ENCODE data around the gene MED1. TPM values are rescaled to one million over a fixed set of nuclear protein-coding genes. Genes with fewer than 3 reads are reported as not detected.
"Not testable (repeated sequence)": the region's sequence is repeated elsewhere in the genome, so short reads cannot be mapped to it uniquely, and the experiment has no call there.

The MED1 gene, protein sequence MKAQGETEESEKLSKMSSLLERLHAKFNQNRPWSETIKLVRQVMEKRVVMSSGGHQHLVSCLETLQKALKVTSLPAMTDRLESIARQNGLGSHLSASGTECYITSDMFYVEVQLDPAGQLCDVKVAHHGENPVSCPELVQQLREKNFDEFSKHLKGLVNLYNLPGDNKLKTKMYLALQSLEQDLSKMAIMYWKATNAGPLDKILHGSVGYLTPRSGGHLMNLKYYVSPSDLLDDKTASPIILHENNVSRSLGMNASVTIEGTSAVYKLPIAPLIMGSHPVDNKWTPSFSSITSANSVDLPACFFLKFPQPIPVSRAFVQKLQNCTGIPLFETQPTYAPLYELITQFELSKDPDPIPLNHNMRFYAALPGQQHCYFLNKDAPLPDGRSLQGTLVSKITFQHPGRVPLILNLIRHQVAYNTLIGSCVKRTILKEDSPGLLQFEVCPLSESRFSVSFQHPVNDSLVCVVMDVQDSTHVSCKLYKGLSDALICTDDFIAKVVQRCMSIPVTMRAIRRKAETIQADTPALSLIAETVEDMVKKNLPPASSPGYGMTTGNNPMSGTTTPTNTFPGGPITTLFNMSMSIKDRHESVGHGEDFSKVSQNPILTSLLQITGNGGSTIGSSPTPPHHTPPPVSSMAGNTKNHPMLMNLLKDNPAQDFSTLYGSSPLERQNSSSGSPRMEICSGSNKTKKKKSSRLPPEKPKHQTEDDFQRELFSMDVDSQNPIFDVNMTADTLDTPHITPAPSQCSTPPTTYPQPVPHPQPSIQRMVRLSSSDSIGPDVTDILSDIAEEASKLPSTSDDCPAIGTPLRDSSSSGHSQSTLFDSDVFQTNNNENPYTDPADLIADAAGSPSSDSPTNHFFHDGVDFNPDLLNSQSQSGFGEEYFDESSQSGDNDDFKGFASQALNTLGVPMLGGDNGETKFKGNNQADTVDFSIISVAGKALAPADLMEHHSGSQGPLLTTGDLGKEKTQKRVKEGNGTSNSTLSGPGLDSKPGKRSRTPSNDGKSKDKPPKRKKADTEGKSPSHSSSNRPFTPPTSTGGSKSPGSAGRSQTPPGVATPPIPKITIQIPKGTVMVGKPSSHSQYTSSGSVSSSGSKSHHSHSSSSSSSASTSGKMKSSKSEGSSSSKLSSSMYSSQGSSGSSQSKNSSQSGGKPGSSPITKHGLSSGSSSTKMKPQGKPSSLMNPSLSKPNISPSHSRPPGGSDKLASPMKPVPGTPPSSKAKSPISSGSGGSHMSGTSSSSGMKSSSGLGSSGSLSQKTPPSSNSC (N-terminal part only)
- total RNA-seq: 23.9 TPM

GRCh38 chr17:39450847-39451581 is at the start of gene MED1:
MED1 (minus strand) TSS chr17:39451263; CDS start chr17:39451062, 201 bp downstream.
- Histone ChIP-seq H3K4me1 (ENCODE audit: insufficient read depth, low read length) (peaks cover 28% of the 10 kb centered on the region), H3K9me3 (ENCODE audit: low read depth, low read length) (no peaks in the 10 kb centered on the region), H3K27me3 (ENCODE audit: insufficient read depth, low read length) (no peaks in the 10 kb centered on the region), H3K4me3 (ENCODE audit: low read length) (peak within 1 kb of the TSS; percentile 97)

DNA sequence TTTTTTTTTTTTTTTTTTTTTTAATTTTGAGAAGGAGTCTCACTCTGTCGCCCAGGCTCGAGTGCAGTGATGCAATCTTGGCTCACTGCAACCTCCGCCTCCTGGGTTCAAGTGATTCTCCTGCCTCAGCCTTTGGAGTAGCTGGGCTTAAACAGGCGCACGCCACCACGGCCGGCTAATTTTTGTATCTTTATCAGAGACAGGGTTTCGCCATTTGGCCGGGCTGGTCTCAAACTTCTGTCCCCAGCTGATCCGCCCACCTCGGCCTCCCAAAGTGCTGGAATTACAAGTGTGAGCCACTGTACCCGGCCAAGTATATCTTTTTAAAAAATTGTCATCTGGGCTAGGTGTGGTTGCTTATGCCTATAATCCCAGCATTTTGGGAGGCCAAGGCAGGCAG is 45.9 kb upstream of the MED1 start:
- H3K4me3 ChIP-seq (ENCODE audit: low read length); H3K27me3 ChIP-seq (ENCODE audit: insufficient read depth, low read length); H3K9me3 ChIP-seq (ENCODE audit: low read depth, low read length); H3K4me1 ChIP-seq (ENCODE audit: insufficient read depth, low read length): not testable (repeated sequence)

- H3K4me1 ChIP-seq (ENCODE audit: insufficient read depth, low read length): no peaks in the 10 kb centered on the region
- H3K27me3 ChIP-seq (ENCODE audit: insufficient read depth, low read length): no peaks in the 10 kb centered on the region
- no peak overlapping the region for H3K4me3 ChIP-seq (ENCODE audit: low read length)
- H3K9me3 ChIP-seq (ENCODE audit: low read depth, low read length): no peaks in the 10 kb centered on the region
Measured at GRCh38 chr17:39487946-39488345, 36.9 kb upstream of the MED1 start.

GRCh38 chr17:39487490-39487889 is 36.4 kb upstream of the MED1 start:
- H3K4me1 ChIP-seq (ENCODE audit: insufficient read depth, low read length); H3K4me3 ChIP-seq (ENCODE audit: low read length); H3K9me3 ChIP-seq (ENCODE audit: low read depth, low read length); H3K27me3 ChIP-seq (ENCODE audit: insufficient read depth, low read length): not testable (repeated sequence)

GRCh38 chr17:39486242-39486641 is 35.2 kb upstream of the MED1 start:
- Histone ChIP-seq H3K4me3 (ENCODE audit: low read length) (no peak overlapping the region), H3K9me3 (ENCODE audit: low read depth, low read length) (no peaks in the 10 kb centered on the region), H3K4me1 (ENCODE audit: insufficient read depth, low read length) (no peaks in the 10 kb centered on the region), H3K27me3 (ENCODE audit: insufficient read depth, low read length) (no peaks in the 10 kb centered on the region)

- H3K27me3 ChIP-seq (ENCODE audit: insufficient read depth, low read length): no peaks in the 10 kb centered on the region
- H3K4me3 ChIP-seq (ENCODE audit: low read length): no peak overlapping the region
- H3K9me3 ChIP-seq (ENCODE audit: low read depth, low read length): no peaks in the 10 kb centered on the region
- H3K4me1 ChIP-seq (ENCODE audit: insufficient read depth, low read length): no peaks in the 10 kb centered on the region
Measured at GRCh38 chr17:39485555-39485954, 34.5 kb upstream of the MED1 start.

DNA sequence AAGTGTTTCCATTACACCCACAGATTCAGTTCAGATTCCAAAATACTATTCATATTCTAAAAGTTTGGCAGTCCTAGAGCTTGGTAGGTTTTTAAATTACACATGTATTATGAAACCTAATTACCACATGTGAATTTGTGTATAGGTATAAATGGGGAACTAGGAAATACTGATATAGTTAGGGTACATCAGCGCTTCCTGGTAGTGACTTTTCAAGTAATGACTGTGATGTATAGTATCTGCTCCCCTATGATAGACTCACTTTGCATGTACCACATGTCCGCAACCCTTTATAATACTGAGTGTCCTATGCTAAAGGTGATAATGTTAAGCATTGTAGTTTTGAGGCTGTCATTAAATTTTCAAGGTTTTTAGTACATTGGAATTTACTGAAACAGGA is 33.1 kb upstream of the MED1 start:
- Histone ChIP-seq H3K9me3 (ENCODE audit: low read depth, low read length) (no peaks in the 10 kb centered on the region), H3K4me3 (ENCODE audit: low read length) (no peak overlapping the region), H3K4me1 (ENCODE audit: insufficient read depth, low read length) (no peaks in the 10 kb centered on the region), H3K27me3 (ENCODE audit: insufficient read depth, low read length) (no peaks in the 10 kb centered on the region)

GRCh38 chr17:39483506-39483905 is 32.4 kb upstream of the MED1 start:
- H3K4me1 ChIP-seq (ENCODE audit: insufficient read depth, low read length): no peaks in the 10 kb centered on the region
- no peaks in the 10 kb centered on the region for H3K9me3 ChIP-seq (ENCODE audit: low read depth, low read length)
- H3K27me3 ChIP-seq (ENCODE audit: insufficient read depth, low read length): no peaks in the 10 kb centered on the region
- H3K4me3 ChIP-seq (ENCODE audit: low read length): no peak overlapping the region

- H3K9me3 ChIP-seq (ENCODE audit: low read depth, low read length); H3K4me3 ChIP-seq (ENCODE audit: low read length); H3K27me3 ChIP-seq (ENCODE audit: insufficient read depth, low read length); H3K4me1 ChIP-seq (ENCODE audit: insufficient read depth, low read length): not testable (repeated sequence)
Measured at GRCh38 chr17:39479631-39480030, 28.6 kb upstream of the MED1 start.

GRCh38 chr17:39473310-39473709 is 22.2 kb upstream of the MED1 start:
- Histone ChIP-seq H3K4me3 (ENCODE audit: low read length) (no peak overlapping the region), H3K9me3 (ENCODE audit: low read depth, low read length) (no peaks in the 10 kb centered on the region), H3K27me3 (ENCODE audit: insufficient read depth, low read length) (no peaks in the 10 kb centered on the region), H3K4me1 (ENCODE audit: insufficient read depth, low read length) (no peaks in the 10 kb centered on the region)

DNA sequence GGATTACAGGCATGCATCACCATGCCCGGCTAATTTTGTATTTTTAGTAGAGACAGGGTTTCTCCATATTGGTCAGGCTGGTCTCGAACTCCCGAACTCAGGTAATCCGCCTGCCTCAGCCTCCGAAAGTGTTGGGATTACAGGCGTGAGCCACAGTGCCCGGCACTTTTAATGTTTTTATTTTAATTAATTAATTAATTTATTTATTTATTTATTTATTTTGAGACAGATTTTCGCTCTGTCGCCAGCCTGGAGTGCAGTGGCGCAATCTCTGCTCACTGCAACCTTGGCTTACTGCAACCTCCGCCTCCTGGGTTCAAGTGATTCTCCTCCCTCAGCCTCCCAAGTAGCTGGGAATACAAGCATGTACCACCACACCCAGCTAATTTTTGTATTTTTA is 17.5 kb upstream of the MED1 start:
- not testable (repeated sequence) for H3K27me3 ChIP-seq (ENCODE audit: insufficient read depth, low read length); H3K4me3 ChIP-seq (ENCODE audit: low read length); H3K9me3 ChIP-seq (ENCODE audit: low read depth, low read length)
- H3K4me1 ChIP-seq (ENCODE audit: insufficient read depth, low read length): peaks cover 25% of the 10 kb centered on the region

DNA sequence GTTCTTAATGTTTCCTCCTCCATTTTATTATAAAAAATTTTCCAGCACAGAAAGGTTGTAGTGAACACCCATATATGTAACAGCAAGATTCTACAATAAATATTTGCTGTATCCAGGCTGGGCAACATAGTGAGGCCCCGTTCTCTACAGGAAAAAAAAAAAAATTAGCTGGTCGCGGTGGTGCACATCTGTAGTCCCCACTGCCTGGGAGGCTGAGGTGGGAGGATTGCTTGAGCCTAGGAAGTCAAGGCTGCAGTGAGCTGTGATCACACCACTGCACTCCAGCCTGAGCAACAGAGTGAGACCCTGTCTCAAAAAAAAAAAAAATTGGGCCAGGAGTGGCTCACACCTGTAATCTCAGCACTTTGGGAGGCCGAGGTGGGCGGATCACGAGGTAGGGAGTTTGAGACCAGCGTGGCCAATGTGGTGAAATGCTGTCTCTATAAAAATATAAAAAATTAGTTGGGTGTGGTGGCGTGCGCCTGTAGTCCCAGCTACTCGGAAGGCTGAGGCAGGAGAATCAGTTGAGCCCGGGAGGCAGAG is 13.6 kb upstream of the MED1 start:
- H3K4me3 ChIP-seq (ENCODE audit: low read length); H3K9me3 ChIP-seq (ENCODE audit: low read depth, low read length); H3K27me3 ChIP-seq (ENCODE audit: insufficient read depth, low read length): not testable (repeated sequence)
- peaks cover 43% of the 10 kb centered on the region for H3K4me1 ChIP-seq (ENCODE audit: insufficient read depth, low read length)

GRCh38 chr17:39462631-39463375 is 11.7 kb upstream of the MED1 start:
- Histone ChIP-seq H3K9me3 (ENCODE audit: low read depth, low read length) (no peaks in the 10 kb centered on the region), H3K27me3 (ENCODE audit: insufficient read depth, low read length) (no peaks in the 10 kb centered on the region), H3K4me1 (ENCODE audit: insufficient read depth, low read length) (peaks cover 43% of the 10 kb centered on the region), H3K4me3 (ENCODE audit: low read length) (peak overlapping the region; percentile 99)

All from mononuclear cell (primary cell).